SHP77 treated with DMSO at 0.1 percent for 48 hours (cell line): ENCODE measurements around the gene CRIP3.
"Not testable (repeated sequence)": the region's sequence is repeated elsewhere in the genome, so short reads cannot be mapped to it uniquely, and the experiment has no call there.

Experiments used
- DNase-seq: peaks from one replicate; lab custom pipeline; 2025; lab: John Stamatoyannopoulos, UW

CRIP3 gene

DNA sequence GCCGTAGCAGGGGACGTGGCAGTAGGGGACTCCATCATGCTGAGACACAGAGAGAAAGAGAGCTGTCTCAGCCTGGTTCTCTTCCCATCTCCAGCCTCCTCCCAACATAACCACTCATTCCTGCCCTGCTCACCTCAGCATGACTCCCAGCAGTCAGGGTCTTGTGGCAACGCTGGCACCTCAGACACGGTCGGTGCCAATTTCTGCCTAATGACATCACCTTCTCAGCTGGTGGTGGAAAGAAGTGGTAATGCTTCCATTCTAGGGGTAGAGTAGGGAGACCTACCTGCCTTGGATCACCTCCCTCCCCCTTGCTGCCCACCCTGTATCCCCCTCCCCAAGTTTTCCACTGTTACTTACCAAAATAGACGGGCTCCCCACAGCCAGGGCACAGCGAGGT is 2.5 kb downstream of the CRIP3 start:
- no peak for DNase-seq

DNA sequence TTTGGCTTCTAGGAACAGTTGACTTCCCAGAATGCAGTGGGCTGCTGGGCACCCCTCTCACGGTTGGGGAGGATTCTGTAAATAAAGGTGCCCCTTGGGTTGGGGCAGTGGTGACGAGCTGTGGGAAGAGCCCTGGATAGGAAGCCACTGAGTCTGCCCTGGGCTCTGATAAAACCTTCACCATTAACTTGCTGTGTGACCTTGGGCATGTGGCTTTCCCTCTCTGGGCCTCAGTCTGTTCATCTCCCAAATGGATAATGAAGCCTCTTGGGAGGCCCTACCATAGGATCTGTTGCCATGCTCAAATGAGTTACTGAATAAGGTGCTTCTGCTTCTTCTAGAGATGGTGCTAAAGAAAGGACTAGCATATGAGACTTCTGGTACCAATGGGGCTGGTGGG is 3.7 kb downstream of the CRIP3 start:
- no peak for DNase-seq

GRCh38 chr6:43304361-43304760 is 4.3 kb downstream of the CRIP3 start:
- DNase-seq: no peak

- DNase-seq: no peak
Measured at GRCh38 chr6:43303751-43304331, 4.8 kb downstream of the CRIP3 start.

GRCh38 chr6:43303006-43303405 is 5.6 kb downstream of the CRIP3 start:
- DNase-seq: not testable (repeated sequence)

- no peak for DNase-seq
Measured at GRCh38 chr6:43302126-43302525, 6.5 kb downstream of the CRIP3 start.

GRCh38 chr6:43301081-43301870 is 7.3 kb downstream of the CRIP3 start:
- no peak for DNase-seq

- DNase-seq: no peak
Measured at GRCh38 chr6:43299338-43300293, 9.0 kb downstream of the CRIP3 start.

DNA sequence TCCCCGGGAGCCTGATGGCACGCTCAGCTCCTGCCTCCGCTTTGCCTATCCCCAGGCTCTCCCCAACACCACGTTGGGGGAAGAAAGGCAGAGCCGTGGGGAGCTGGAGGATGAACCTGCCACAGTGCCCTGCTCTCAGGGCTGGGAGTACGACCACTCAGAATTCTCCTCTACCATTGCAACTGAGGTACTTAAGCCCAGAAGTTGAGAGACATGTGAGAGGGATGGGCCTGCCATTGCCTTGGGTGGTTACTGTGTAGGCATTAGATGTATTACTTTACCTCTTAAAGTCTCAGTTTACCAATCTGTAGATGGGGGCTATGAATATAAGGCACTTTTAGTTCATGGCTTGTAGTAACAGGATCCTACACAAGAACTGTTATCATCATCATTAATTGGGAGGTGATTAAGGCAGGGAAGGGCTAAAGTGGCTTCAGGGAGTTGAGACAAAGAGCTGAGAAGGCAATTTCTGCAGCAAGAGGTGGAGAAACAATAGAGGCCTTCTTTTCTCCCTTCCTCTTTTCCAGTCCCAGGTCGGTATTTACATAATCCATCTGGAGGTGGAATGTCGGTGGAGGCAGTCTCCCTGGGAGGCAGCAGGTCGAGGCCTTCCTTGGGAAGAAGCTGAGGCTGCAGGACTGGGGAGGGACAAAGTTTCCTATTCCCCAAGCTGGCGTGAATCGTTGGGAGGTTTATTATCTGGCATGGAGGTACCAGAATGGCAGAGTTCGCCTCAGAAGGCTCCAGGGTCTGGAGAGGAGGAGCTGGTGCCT is 9.9 kb downstream of the CRIP3 start:
- DNase-seq: no peak

GRCh38 chr6:43297644-43298564 is 10.7 kb downstream of the CRIP3 start, which contains the start of gene SLC22A7:
SLC22A7 (plus strand) TSS chr6:43298260; CDS start chr6:43298359, 99 bp downstream.
- no peak for DNase-seq

DNA sequence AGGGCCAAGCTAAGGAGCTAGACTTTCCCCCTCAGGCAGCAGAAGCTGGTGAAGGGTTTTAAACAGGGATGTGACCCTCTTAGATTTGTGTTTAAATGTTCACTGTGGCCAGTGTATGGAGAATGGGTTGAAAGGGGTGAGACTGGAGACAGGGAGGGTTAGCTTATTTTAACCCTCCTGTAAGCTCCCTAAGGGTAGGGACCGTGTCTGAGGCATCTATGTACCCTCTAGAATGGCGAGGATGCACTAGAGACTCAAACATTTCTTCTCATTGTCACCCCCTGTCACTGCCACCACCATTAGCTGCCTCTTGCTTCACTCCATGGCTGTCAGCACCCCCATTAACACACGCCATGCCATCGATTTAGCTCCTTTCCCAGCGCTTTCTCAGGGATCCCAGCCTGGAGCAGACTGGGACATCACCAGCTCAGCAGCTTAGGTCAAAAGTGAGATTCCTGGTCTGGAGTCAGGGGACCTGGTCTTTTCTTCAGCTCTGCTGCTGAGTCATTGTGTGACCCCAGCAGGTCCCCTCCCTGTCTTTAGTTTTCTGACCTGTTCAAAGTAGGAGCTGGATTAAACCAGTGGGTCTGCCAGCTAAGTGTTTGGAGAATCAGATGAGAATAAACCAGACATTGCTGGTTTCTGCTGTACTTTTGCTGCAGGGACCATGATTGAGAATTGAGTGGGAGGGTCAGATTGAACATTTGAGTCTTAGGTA is 11.7 kb downstream of the CRIP3 start:
- DNase-seq: no peak

DNA sequence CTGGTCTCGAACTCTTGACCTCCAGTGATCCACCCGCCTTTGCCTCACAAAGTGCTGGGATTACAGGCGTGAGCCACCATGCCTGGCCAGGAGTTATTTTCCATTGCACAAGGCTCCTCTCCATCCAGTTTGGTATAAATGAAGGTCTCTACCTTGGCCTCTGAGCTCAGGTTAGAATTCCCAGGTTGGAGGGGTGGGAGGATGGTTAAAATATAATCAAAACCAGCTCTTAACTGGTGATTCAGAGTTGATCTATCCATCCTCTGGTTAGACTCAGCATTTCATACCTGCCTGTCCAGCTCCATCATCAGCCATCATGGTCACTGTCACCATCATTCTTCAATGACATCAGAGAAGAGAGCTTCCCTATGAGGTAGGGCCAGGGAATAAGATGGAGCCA is 13.2 kb downstream of the CRIP3 start:
- DNase-seq: no peak

DNA sequence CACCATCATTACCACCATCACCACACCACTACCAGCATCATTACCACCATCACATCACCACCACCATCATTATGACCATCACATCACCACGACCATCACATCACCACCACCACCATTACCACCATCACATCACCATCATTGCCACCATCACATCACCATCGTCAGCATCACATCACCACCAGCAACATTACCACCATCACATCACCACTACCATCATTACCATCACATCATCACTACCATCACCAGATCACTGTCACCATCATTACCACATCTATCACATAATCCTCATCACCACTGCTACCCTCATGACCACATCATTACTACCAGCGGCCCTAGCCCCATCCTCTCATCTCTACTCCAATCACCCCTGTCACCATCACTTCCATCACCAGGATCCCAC is 14.1 kb downstream of the CRIP3 start:
- no peak for DNase-seq

- no peak for DNase-seq
Measured at GRCh38 chr6:43293698-43294097, 14.9 kb downstream of the CRIP3 start.

DNA sequence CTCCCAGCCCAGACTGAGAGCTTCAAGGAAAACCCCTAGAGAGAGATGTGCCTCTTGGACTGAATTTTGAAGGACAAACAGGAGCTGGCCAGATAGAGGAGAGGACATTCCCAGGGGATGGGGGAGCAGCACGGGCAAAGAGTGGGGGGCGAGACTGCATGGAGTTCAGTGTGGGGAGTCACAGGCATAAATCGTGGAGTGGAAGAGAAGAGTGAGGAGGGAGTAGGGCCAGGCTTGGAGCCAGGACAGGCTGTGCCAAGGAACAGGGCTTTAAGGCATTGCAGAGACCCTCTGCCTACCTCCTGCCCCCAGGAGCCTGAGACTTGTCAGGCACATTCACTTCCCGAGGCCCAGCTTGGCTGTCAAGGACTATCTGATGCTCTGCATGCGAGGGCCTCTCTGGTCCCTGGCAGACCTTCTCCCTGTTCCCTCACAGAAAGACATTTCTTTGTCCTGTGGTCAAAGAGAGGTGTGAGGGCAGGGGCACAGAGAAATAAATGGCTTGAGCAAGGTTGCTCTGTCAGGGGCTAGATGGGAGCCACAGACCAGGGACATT is 15.8 kb downstream of the CRIP3 start:
- no peak for DNase-seq

DNA sequence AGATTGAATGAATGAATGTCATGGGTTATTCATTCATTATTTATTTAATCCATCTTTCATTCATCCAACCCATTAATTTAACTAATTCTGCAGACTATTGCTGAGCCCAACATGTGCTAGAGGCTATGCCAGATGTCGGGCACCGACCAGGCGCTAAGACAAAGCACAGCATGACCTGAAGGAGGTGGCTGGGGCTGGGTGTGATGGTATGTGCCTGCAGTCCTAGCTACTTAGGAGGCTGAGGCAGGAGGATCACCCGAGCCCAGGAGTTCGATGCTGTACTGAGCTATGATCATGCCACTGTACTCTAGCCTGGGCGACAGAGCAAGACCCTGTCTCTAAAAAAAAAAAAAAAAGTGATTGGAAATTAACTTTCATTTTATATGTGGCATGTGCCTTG is 16.3 kb downstream of the CRIP3 start:
- no peak for DNase-seq

GRCh38 chr6:43291708-43292107 is 16.9 kb downstream of the CRIP3 start:
- no peak for DNase-seq

DNA sequence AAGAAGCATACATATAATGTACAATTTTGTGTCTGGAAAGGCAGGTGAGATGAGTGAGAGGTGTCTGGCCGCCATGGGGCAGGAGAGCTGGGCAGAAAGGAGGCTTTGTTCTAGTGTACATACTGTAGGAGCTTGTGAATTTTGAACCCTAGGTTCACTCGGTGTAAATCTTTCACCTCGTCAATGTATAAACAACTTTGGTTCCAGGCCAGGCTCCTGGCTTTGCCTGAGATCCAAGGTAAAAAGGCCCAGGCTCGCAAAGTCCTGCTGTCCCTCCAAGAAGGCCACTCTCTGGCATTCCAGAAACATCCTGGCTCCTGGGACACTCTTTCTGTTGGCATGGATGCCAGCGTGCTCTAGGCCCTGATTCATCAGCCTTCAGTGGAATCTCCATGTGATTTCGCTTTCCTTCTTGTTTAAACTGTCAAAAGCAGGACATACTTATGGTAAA is 17.7 kb downstream of the CRIP3 start:
- no peak for DNase-seq

- no peak for DNase-seq
Measured at GRCh38 chr6:43290339-43290904, 18.2 kb downstream of the CRIP3 start.
